DMS 273 treated with DMSO at 0.1 percent for 48 hours (cell line): ENCODE data around the gene SS18L1.

ENCODE experiments used
- DNase-seq: peaks from one replicate; lab custom pipeline; 2025; lab: John Stamatoyannopoulos, UW

SS18L1 gene

GRCh38 chr20:62174021-62174804 is 30.6 kb downstream of the SS18L1 start:
- no peak for DNase-seq

- DNase-seq, result no peak
Observed at GRCh38 chr20:62174870-62175624, 31.5 kb downstream of the SS18L1 start.

GRCh38 chr20:62175711-62176110 is 32.1 kb downstream of the SS18L1 start:
- DNase-seq, result no peak

- no peak for DNase-seq
Observed at GRCh38 chr20:62176866-62177265, 33.3 kb downstream of the SS18L1 start.

- DNase-seq, result no peak
Observed at GRCh38 chr20:62177307-62177706, 33.7 kb downstream of the SS18L1 start.

GRCh38 chr20:62178316-62179161 is 35.0 kb downstream of the SS18L1 start:
- DNase-seq, result no peak

- no peak for DNase-seq
Observed at GRCh38 chr20:62179162-62179504, 35.6 kb downstream of the SS18L1 start.

GRCh38 chr20:62181808-62182207 is 38.2 kb downstream of the SS18L1 start:
- DNase-seq, result no peak

- DNase-seq, result peak; percentile 82
Observed at GRCh38 chr20:62182469-62183425, 39.2 kb downstream of the SS18L1 start, which contains the start of gene MTG2. Gene MTG2, plus strand, starts transcription at chr20:62183028. Its CDS starts 10,393 bp downstream, at chr20:62193421.

- DNase-seq, result no peak
Observed at GRCh38 chr20:62183426-62184142, 40.0 kb downstream of the SS18L1 start.

GRCh38 chr20:62186096-62186426 is 42.5 kb downstream of the SS18L1 start:
- no peak for DNase-seq

- DNase-seq, result no peak
Observed at GRCh38 chr20:62186887-62187866, 43.6 kb downstream of the SS18L1 start.

- DNase-seq, result no peak
Observed at GRCh38 chr20:62190639-62191411, 47.3 kb downstream of the SS18L1 start.

GRCh38 chr20:62191781-62192559 is 48.4 kb downstream of the SS18L1 start:
- no peak for DNase-seq

- no peak for DNase-seq
Observed at GRCh38 chr20:62192635-62193034, 49.1 kb downstream of the SS18L1 start.

- no peak for DNase-seq
Observed at GRCh38 chr20:62193079-62194025, 49.8 kb downstream of the SS18L1 start.

GRCh38 chr20:62195075-62195405 is 51.5 kb downstream of the SS18L1 start:
- no peak for DNase-seq
